NCI-H345 treated with DMSO at 0.1 percent for 48 hours (cell line): ENCODE data around the gene GOLGA6L2.
"Not testable (repeated sequence)": the region's sequence is repeated elsewhere in the genome, so short reads cannot be mapped to it uniquely, and the experiment has no call there.

Source experiments
- DNase-seq: peaks from one replicate; lab custom pipeline; 2025; ENCODE audit not compliant: unreplicated experiment; lab: John Stamatoyannopoulos, UW

GOLGA6L2 gene

GRCh38 chr15:23447107-23447500, at the start of gene GOLGA6L2:
TSS of gene GOLGA6L2 (minus strand) at chr15:23447243. CDS start at chr15:23447181, 62 bp downstream.
- DNase-seq: no peak

DNA sequence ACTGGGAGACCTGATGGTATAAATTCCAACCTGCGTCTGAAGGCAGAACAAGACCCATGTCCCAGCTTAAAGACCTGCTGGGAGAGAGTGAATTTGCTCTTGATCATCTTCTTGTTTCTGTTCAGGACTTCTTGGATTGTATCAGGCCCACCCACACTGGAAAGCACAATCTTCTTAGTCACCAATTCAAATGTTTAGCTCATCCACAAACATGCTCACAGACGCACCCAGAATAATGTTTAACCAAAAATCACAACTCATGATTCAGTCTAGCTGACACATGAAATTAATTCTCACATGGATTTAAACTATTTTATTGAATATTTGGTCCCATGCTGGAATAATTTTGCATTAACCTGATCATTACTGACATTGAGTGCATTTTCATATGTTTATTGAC, 37.8 kb upstream of the GOLGA6L2 start:
- no peak for DNase-seq

GRCh38 chr15:23483821-23484299, 36.8 kb upstream of the GOLGA6L2 start:
- no peak for DNase-seq

- no peak for DNase-seq
These were observed 35.9 kb upstream of the GOLGA6L2 start for GRCh38 chr15:23482764-23483489.

GRCh38 chr15:23482228-23482627, 35.2 kb upstream of the GOLGA6L2 start:
- DNase-seq: no peak

- DNase-seq: no peak
These were observed 30.9 kb upstream of the GOLGA6L2 start for GRCh38 chr15:23477920-23478319.

DNA sequence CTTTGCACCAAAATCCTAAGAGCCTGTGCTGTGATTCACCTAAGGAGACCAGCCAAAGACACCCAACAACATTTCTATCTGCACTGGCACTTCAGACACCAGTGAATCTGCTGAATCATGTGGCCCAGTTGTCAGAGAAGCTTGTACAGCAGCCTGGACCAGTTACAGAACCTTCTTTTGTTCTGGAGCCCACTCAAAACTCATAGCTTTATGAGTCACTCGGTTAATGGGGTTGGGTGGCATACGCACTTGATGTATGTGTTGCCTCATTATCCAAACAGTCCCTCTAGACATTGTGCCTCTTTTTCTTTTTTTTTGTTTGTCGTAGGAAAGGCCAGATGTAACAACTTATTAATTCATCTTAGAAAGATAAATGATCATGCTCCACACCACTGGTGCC, 25.6 kb upstream of the GOLGA6L2 start:
- DNase-seq: no peak

- no peak for DNase-seq
These were observed 25.0 kb upstream of the GOLGA6L2 start for GRCh38 chr15:23472033-23472432.

DNA sequence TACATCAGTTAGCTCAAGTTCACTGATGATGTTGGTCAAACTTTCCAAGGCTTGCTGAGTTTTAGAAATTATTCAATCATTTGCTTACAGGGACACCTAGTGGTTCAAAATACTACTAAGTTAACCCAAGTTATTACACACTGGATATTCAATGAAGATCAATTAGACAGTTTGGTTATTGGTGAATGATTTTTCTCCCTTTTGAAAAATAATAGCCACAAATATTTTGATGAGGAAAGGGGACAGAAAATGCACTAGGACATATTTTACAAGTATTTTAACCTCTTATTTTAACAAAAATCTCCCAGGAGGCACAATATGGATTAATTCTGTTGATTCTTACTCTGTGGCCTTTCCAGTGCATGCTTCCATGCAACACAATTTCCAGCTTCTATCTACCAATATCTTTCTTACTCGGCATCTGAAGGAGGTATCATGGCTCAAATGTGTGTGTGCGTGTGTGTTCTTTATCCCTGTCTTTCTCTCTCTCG, 20.1 kb upstream of the GOLGA6L2 start:
- DNase-seq: no peak

DNA sequence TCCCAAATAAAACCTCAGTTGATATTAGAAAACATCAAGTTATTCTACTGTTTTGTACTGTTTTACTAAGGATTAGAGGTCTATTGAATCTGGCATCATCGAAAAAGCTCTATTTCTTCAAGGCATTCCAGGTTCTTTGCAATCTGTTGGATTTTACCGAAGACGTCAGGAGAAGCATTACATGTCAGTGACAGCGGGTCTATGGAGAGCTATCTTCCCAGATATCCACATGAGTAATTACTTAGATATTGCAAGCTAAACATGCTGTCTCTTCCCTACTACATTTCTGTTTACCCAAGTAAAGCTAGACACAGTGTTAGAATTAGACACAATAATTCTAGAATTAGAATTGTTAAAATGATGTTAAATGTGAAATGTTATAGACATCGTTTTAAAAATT, 10.8 kb upstream of the GOLGA6L2 start:
- no peak for DNase-seq

DNA sequence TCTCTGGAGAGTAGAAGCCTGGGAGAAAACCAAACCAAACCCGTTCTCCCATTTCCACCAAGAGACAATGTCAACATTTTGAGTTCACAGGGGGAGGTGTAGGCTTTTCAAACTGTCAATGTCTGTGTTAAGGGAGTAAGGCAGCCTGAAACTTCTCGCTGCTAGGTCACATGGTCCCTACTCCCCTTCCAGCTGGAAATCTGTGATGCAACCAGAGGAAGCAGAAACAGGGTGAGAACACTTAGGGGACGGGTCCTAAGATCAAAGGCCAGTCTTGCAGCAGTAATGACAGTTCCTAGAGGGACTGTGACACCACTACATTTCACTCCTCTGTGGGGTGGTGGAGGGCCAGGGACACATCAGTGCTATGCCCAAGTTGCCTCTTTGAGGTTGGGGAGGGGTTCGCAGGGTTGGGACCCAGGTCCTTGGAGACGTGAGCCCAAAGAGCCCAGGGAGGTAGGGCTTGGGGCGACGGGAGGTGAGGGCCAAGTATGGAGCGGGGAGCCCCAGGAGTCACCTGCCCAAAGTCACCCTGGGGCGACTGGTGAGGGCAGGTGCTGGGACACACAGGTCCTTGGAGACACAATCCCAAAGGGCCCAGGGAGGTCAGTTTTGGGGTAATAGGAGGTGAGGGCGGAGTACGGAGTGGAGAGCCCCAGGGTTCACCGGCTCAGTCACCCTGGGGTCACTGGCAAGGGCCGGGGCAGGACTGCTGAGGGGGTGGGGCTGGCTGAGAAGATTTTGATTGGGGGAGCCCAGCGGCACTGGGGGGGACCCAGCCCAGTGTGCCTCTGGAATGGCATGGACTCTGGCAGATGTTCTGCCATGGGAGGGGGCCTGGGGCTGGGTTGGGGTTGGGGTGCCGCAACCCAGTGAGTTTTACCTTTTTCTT, 582 bp downstream of the GOLGA6L2 start:
- no peak for DNase-seq

DNA sequence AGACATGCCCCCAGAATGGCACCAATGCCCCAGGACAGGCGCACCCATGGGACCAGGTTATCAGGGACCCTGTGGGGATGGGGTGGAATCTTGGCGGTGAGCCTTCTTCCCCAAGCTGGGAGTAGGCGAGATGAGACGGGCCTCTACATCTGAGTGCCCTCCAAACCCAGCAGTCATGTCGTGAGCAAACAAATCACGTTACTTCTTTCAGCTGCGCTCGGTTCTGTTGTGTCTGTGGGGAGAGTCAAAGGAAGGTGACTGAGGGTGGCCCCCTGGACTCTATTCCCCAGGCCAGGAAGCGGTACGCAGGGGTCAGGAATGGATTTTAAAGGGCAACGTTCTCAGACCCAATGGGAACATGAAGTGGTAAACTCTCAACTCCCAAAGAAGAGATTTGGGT, 2.8 kb downstream of the GOLGA6L2 start:
- DNase-seq: no peak

DNA sequence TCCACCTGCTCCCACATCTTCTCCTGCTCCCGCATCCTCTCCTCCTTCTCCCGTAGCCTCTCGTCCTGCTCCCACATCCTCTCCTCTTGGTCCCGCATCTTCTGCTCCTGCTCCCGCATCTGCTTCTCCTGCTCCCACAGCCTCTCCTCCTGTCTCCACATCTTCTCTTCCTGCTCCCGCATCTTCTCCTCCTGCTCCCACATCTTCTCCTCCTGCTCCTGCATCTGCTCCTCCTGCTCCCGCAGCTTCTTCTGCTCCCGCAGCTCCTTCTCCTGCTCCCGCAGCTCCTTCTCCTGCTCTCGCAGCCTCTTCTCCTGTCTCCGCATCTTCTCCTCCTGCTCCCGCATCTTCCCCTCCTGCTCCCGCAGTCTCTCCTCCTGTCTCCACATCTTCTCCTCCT, 5.8 kb downstream of the GOLGA6L2 start:
- no peak for DNase-seq

DNA sequence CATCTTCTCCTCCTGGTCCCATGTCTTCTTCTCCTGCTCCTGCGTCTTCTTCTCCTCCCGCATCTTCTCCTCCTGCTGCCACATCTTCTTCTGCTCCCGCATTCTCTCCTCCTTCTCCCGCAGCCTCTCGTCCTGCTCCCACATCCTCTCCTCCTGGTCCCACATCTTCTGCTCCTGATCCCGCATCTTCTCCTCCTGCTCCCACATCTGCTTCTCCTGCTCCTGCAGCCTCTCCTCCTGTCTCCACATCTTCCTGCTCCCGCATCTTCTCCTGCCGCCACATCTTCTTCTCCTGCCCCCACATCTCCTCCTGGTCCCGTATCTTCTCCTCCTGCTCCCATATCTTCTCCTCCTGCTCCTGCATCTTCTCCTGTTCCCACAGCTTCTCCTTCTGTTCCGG, 6.4 kb downstream of the GOLGA6L2 start:
- no peak for DNase-seq

DNA sequence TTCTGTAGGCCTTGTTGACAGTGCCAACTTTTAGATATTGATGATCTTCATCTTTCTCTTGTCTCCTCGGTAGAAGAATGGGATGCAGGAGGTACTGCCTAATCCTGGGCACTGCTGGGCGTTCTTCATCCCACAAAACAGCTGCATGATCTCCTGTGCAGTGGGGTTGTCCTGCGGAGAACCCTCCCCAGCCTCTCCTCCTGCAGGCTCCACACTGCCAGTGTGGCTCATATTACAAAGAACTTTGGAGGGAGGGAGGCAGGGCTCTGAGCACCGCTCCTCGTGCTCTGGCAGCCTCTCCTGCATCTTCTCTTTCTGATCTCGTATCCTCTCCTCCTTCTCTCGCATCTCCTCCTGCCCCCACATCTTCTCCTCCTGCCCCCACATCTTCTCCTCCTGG, 7.5 kb downstream of the GOLGA6L2 start:
- no peak for DNase-seq

DNA sequence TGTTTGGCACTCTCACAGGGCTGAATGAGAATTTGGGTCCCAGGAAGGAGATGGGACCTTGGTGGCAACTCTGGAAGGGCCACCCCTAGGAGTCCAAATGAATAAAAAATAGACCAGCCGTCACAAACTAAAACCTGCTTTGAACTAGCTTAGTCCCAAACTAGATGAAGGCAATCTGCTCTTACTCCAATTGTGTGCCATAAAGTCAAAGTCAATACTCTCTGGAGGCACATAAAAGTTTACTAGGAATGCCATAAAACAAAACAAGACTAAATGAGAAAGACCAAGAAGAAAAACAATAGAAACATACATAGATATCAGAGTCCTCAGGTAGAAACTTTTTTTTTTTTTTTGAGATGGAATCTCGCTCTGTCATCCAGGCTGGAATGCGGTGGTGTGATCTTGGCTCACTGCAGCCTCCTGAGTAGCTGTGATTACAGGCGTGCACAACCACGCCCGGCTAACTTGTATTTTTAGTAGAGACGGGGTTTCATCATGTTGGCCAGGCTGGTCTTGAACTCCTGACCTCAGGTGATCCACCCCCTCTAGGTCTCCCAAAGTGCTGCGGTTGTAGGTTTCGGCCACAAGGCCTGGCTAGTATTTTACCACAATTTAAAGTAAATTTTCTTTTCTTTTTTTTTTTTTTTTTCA, 8.1 kb downstream of the GOLGA6L2 start:
- no peak for DNase-seq

GRCh38 chr15:23437673-23438072, 9.4 kb downstream of the GOLGA6L2 start:
- no peak for DNase-seq

DNA sequence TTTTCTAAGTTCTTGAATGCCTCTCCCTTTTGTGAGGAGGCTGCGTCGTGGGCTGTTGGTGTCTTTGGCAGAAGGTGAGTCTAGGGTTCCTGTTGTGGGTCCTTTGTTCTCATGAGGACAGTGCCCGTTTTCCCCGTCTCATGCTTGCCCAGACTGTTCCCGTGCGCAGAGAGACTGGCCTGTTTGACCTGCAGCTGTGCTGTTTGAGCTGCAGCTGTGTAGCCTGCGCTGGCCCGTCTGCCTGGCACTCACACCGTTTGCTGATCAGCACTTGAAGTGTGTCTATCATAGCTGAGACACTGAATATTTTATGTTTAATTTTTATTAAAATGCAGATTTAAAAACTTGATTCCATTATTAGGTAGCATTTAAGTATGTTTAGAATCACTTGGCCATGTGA, 9.9 kb downstream of the GOLGA6L2 start:
- no peak for DNase-seq

DNA sequence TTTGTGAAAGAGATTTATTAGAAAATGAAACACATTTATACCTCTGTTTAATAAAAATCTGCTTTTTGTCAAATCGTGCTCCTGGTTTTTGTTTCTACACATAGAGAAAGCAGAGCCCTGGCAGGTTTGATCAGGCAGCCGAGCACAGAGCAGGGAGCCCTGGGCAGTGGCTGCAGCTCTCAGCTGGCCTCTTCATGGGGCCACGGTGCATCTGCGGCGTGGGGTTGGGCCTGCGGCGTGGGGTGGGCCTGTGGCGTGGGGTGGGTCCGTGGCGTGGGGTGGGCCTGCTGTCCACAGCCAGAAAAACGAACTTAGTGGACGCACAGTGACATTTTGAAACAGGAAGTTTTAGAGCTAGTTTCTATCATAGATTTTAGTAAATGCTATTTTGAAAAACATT, 10.6 kb downstream of the GOLGA6L2 start:
- no peak for DNase-seq

DNA sequence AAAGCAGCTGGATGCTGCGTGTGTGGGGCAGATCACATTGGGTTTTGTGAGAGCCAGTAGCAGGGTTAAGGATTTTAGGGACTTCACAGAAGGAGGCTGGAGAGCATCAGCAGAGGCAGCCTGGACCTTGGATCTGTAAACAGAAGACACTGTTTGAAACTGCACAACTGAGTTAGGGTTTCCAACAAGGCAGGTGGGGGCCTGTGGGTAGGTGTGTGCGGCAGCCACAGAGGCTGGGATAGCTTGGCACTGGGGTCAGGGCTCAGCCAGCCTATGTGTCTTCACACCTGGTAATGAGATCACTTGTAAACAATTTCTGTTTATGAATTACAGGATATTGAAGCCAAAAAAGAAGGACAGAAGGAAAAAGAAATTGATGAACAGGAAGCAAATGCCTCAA, 12.3 kb downstream of the GOLGA6L2 start:
- DNase-seq: not testable (repeated sequence)

GRCh38 chr15:23425327-23425726, 21.7 kb downstream of the GOLGA6L2 start:
- DNase-seq: not testable (repeated sequence)
